Measurements from ENCODE around the gene WNT1.

- no peak for TF ChIP-seq EZH2phosphoT487 (IDR thresholded peaks at IDR 0.05; ENCODE audit: borderline replicate concordance, low read length)
- TF ChIP-seq CTCF (IDR thresholded peaks at IDR 0.05; ENCODE audit: low read depth, low read length, poor library complexity, severe bottlenecking): no peak
These were observed 31.9 kb upstream of the WNT1 start for GRCh38 chr12:48946205-48946604.

Data from DOHH2 (cell line).